ENCODE measurements around the gene GHRHR. TPM values are rescaled to one million over a fixed set of nuclear protein-coding genes. Genes with fewer than 3 reads are reported as not detected.
A peak's percentile ranks its signal among the peaks of the same experiment; 100 is the strongest.

GHRHR gene
- total and polyA plus RNA-seq, 10 of the 15 experiments (the other 5 are each of a cell fraction or from before 2014, with no cell fraction given): not detected

- TF ChIP-seq MEF2B (IDR thresholded peaks at IDR 0.05; ENCODE audit: partially characterized antibody, poor library complexity, severe bottlenecking): peak; percentile 77
- TF ChIP-seq PKNOX1 (IDR thresholded peaks at IDR 0.05): no peak
- no peak for TF ChIP-seq NR2F1 (conservative IDR thresholded peaks at IDR 0.05)
These were observed 6.9 kb downstream of the GHRHR start (continued) for GRCh38 chr7:30970594-30971094.

DNA sequence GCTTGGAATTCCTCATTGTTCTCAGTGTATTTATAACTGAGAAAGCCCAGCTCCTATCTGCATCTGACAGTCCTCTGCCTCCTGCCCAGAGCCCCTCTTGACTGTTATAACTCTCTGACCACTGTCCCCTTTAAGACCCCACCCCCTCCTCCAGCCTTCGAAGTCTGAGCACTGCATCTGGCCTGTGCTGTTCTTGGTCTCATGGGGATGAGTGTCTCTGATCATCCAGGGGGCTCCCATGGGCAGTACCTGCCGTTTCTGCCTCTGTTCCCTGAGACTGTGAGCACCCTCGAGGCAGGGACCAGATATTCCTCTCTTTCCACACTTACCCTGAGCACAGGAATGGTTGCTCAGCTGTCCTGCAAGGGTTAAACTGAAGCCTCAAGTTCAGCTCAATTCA is 7.7 kb downstream of the GHRHR start:
- FAIRE-seq (no peak), DNase-seq (ENCODE audit: low read depth, low spot score) (no peak), ATAC-seq (no peak)
- H3K4me1 ChIP-seq (ENCODE audit: control insufficient read depth, insufficient read depth, low read length): peaks cover 13% of the 10 kb centered on the region
- no peak overlapping the region for H3K4me2 ChIP-seq (ENCODE audit: control insufficient read depth, insufficient read depth)
- H3K79me2 ChIP-seq (ENCODE audit: control insufficient read depth, insufficient read depth, low read length): no peaks in the 10 kb centered on the region
- ChIA-PET POLR2A (no interaction called here), SMC1A (ENCODE audit: uncharacterized antibody, unreplicated experiment) (interaction anchor here (1.0 to 4.8 kb wide), 3 partner anchors 12 to 172 kb away, joined by 3 to 49 read pairs (median 3); no protein-coding TSS in a partner anchor), CTCF (interaction anchor here (0.9 to 11.3 kb wide), 4 partner anchors 12 to 172 kb away, joined by 3 to 159 read pairs (median 10); no protein-coding TSS in a partner anchor), RAD21 (ENCODE audit: unreplicated experiment) (no interaction called here)
- H3K27ac ChIP-seq (ENCODE audit: control insufficient read depth, insufficient read depth): no peak overlapping the region
- H3K4me3 ChIP-seq: no peak overlapping the region
- H3K27me3 ChIP-seq (replicated peaks in 1 of 2; ENCODE audit: control insufficient read depth in 2 of 2, insufficient read depth in 2 of 2, low read length in 1 of 2): no peaks in the 10 kb centered on the region
- no peak overlapping the region for H3K9ac ChIP-seq (ENCODE audit: control insufficient read depth, insufficient read depth, low read length)
- H4K20me1 ChIP-seq (ENCODE audit: control insufficient read depth, insufficient read depth): no peaks in the 10 kb centered on the region
- H3K9me3 ChIP-seq (replicated peaks; ENCODE audit: control insufficient read depth, insufficient read depth, low read length): no peaks in the 10 kb centered on the region
- TF ChIP-seq MEF2A (IDR thresholded peaks at IDR 0.05; ENCODE audit: insufficient read depth, low read depth, low read length): no peak
- 22% methylated on average over 3 of the region's 3 CpGs for WGBS (ENCODE audit: insufficient coverage, insufficient replicate concordance, low lambda C conversion rate, missing lambda C conversion rate)
- BruUV-seq (replicated peaks): no TSS peak
- H3K36me3 ChIP-seq (ENCODE audit: control insufficient read depth in 2 of 2, insufficient read depth in 2 of 2, low read length in 1 of 2): no peaks in the 10 kb centered on the region
- intact Hi-C loops (cut with micrococcal nuclease; ENCODE audit: unreplicated experiment) (no loop called here), in situ Hi-C loops (cut with MboI) (no loop called here)
- H2AFZ ChIP-seq (ENCODE audit: control insufficient read depth, low read depth, low read length): no peak overlapping the region

Measured in GM12878 (cell line).